Measurements from ENCODE around the gene GRB7. TPM values are rescaled to one million over a fixed set of nuclear protein-coding genes. Genes with fewer than 3 reads are reported as not detected.

The GRB7 gene
- total and polyA plus RNA-seq, 10 of the 15 experiments (the other 5 are each of a cell fraction or from before 2014, with no cell fraction given): 0.05 to 0.34 (median 0.19) TPM; not detected in 4

- TF ChIP-seq ZBTB4 (CRISPR knock-in tag; IDR thresholded peaks at IDR 0.05): no peak
- TF ChIP-seq ZNF687 (IDR thresholded peaks at IDR 0.05): peak; percentile 90
- TF ChIP-seq SKIL (IDR thresholded peaks at IDR 0.05; ENCODE audit: low read depth, poor library complexity, severe bottlenecking): peak; percentile 75
- no peak for TF ChIP-seq PRDM15 (CRISPR knock-in tag; IDR thresholded peaks at IDR 0.05)
- TF ChIP-seq NRF1 (conservative IDR thresholded peaks at IDR 0.05; ENCODE audit: low read depth, low read length): no peak
- TF ChIP-seq ZNF274 (IDR thresholded peaks at IDR 0.05; ENCODE audit: insufficient read depth, insufficient read length): no peak
- TF ChIP-seq SPI1 (IDR thresholded peaks at IDR 0.05; ENCODE audit: borderline replicate concordance, insufficient read depth, low read depth, low read length): peak; percentile 40; the same call in 1 of the 2 replicates
- no peak for TF ChIP-seq NFYB (IDR thresholded peaks at IDR 0.05; ENCODE audit: insufficient read depth, low read depth, low read length)
- TF ChIP-seq HDGF (IDR thresholded peaks at IDR 0.05): 0 out of 2 replicates have a peak, but pooled peaks have one; percentile 10
- TF ChIP-seq SUPT20H (IDR thresholded peaks at IDR 0.05; ENCODE audit: borderline replicate concordance, control insufficient read depth, low read depth, low read length): no peak
- peak; percentile 73 for TF ChIP-seq TCF3 (IDR thresholded peaks at IDR 0.05; ENCODE audit: borderline replicate concordance, insufficient read depth, low read depth, low read length)
- no peak for TF ChIP-seq IRF5 (IDR thresholded peaks at IDR 0.05; ENCODE audit: borderline replicate concordance)
Measured at GRCh38 chr17:39794249-39794970, 56.7 kb downstream of the GRB7 start (continued).
